ENCODE data around the gene DEDD. TPM values are rescaled to one million over a fixed set of nuclear protein-coding genes. Genes with fewer than 3 reads are reported as not detected.
A peak's percentile ranks its signal among the peaks of the same experiment; 100 is the strongest.

DEDD gene
- total RNA-seq, 1 experiment from 2014 or later: 44.7 TPM

- Histone ChIP-seq H3K4me2 (ENCODE audit: insufficient read depth, insufficient read length, low read length) (peak overlapping the region; percentile 53), H3K23ac (ENCODE audit: insufficient read length, low read depth, low read length) (no peak overlapping the region), H3K56ac (ENCODE audit: insufficient read length, low read depth, low read length) (peak overlapping the region; percentile 21), H3K9ac (ENCODE audit: extremely low read depth, insufficient read length, low read length) (peak overlapping the region; percentile 72), H3T11ph (ENCODE audit: low read length) (no peak overlapping the region), H2BK120ac (ENCODE audit: low read depth, low read length, poor library complexity, severe bottlenecking) (no peak overlapping the region), H3K18ac (ENCODE audit: insufficient read length, low read depth, low read length) (no peak overlapping the region), H3K4ac (ENCODE audit: low read depth, low read length) (no peak overlapping the region), H3K79me1 (ENCODE audit: insufficient read depth, low read depth, low read length, poor library complexity, severe bottlenecking) (no peaks in the 10 kb centered on the region), H3K79me2 (ENCODE audit: insufficient read depth, low read length) (peaks cover 6% of the 10 kb centered on the region; the same call in 1 of the 2 replicates), H2AK5ac (ENCODE audit: insufficient read length, low read length) (no peak overlapping the region), H4K8ac (replicated peaks; ENCODE audit: insufficient read length, low read depth, low read length) (no peak overlapping the region), H4K91ac (ENCODE audit: insufficient read length, low read depth, low read length) (no peak overlapping the region), H3K23me2 (ENCODE audit: insufficient read length, low read depth, low read length, poor library complexity, severe bottlenecking) (peaks cover 9% of the 10 kb centered on the region), H3K9me3 (ENCODE audit: control insufficient read depth, low read depth, low read length) (no peaks in the 10 kb centered on the region), H3K14ac (ENCODE audit: insufficient read depth, low read length) (no peak overlapping the region), H3K27me3 (ENCODE audit: insufficient read depth, low read length) (no peaks in the 10 kb centered on the region), H2AFZ (ENCODE audit: low read length) (no peak overlapping the region), H2BK5ac (ENCODE audit: insufficient read length, low read length) (no peak overlapping the region), H2BK20ac (ENCODE audit: low read depth, low read length, poor library complexity, severe bottlenecking) (no peak overlapping the region), H3K4me1 (ENCODE audit: insufficient read depth, low read length) (peaks cover 5% of the 10 kb centered on the region; the same call in 1 of the 2 replicates), H2BK15ac (ENCODE audit: low read depth, low read length) (no peak overlapping the region), H2BK12ac (ENCODE audit: insufficient read length, low read depth, low read length) (peak overlapping the region; percentile 37), H4K5ac (ENCODE audit: insufficient read length, low read depth, low read length) (no peak overlapping the region), H4K20me1 (ENCODE audit: control insufficient read depth, insufficient read depth, insufficient read length) (no peaks in the 10 kb centered on the region), H3K27ac (ENCODE audit: insufficient read length, low read depth, low read length) (peak overlapping the region; percentile 41)
- Mint-ChIP-seq H3K27ac (peak overlapping the region; percentile 93 to 98 (median 96)), H3K36me3 (ENCODE audit: insufficient read depth in 1 of 3, low read depth in 3 of 3) (peaks cover 29 to 53% (median 48%) of the 10 kb centered on the region in 3 experiments; a peak in 6 of 7 replicates), H3K4me1 (peaks cover 21 to 24% of the 10 kb centered on the region in 2 experiments), H3K4me3 (peak overlapping the region; percentile 95 to 97), H3K9me3 (no peaks in the 10 kb centered on the region), H3K27me3 (ENCODE audit: low read depth) (no peaks in the 10 kb centered on the region)
- no CpG with 5 or more reads among the region's 10 CpGs for WGBS (ENCODE audit: extremely low coverage, insufficient read length, low lambda C conversion rate)
- DNase-seq: peak; percentile 76
- TF ChIP-seq, protein P1, sequence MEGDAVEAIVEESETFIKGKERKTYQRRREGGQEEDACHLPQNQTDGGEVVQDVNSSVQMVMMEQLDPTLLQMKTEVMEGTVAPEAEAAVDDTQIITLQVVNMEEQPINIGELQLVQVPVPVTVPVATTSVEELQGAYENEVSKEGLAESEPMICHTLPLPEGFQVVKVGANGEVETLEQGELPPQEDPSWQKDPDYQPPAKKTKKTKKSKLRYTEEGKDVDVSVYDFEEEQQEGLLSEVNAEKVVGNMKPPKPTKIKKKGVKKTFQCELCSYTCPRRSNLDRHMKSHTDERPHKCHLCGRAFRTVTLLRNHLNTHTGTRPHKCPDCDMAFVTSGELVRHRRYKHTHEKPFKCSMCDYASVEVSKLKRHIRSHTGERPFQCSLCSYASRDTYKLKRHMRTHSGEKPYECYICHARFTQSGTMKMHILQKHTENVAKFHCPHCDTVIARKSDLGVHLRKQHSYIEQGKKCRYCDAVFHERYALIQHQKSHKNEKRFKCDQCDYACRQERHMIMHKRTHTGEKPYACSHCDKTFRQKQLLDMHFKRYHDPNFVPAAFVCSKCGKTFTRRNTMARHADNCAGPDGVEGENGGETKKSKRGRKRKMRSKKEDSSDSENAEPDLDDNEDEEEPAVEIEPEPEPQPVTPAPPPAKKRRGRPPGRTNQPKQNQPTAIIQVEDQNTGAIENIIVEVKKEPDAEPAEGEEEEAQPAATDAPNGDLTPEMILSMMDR (conservative IDR thresholded peaks at IDR 0.05): peak; percentile 54
Observed at GRCh38 chr1:161119092-161119903, 13.2 kb downstream of the DEDD start.
